Smooth muscle cell (in vitro differentiated cells): Measurements from ENCODE around the gene UBTFL1. TPM values are rescaled to one million over a fixed set of nuclear protein-coding genes. Genes with fewer than 3 reads are reported as not detected.

Experiments used
- DNase-seq: peaks from one replicate; lab custom pipeline; 2025; ENCODE audit not compliant: unreplicated experiment; lab: John Stamatoyannopoulos, UW
- H2AFZ ChIP-seq: fragments of 200-600 bp; sonication (generic); 2 replicates; pipeline ENCODE4 v1.6.0; 2016; ENCODE audit warnings: antibody characterized with exemption, low read depth, mild to moderate bottlenecking
- H3F3A ChIP-seq: fragments of 200-600 bp; sonication (generic); 2 replicates; pipeline ENCODE4 v1.6.0; 2017; ENCODE audit warnings: antibody characterized with exemption, low read depth
- H3K27ac ChIP-seq: fragments of 200-600 bp; sonication (generic); 2 replicates; pipeline ENCODE4 v1.5.1; 2016; ENCODE audit warnings: low read depth, mild to moderate bottlenecking
- H3K27me3 ChIP-seq: fragments of 200-600 bp; sonication (generic); 2 replicates; pipeline ENCODE4 v1.6.1; 2016; ENCODE audit warnings: low read depth, mild to moderate bottlenecking
- H3K36me3 ChIP-seq: fragments of 200-600 bp; sonication (generic); 2 replicates; pipeline ENCODE4 v1.5.1; 2016; ENCODE audit warnings: low read depth
- H3K4me1 ChIP-seq: fragments of 200-600 bp; sonication (generic); 2 replicates; pipeline ENCODE4 v1.5.1; 2016; ENCODE audit warnings: low read depth
- H3K4me2 ChIP-seq: fragments of 200-600 bp; sonication (generic); 2 replicates; pipeline ENCODE4 v1.6.0; 2016; ENCODE audit warnings: mild to moderate bottlenecking
- H3K4me3 ChIP-seq: fragments of 200-600 bp; sonication (generic); 2 replicates; pipeline ENCODE4 v1.5.1; 2016; ENCODE audit warnings: mild to moderate bottlenecking
- H3K79me2 ChIP-seq: fragments of 200-600 bp; sonication (generic); 2 replicates; pipeline ENCODE4 v1.6.0; 2016; ENCODE audit warnings: low read depth, mild to moderate bottlenecking
- H3K9ac ChIP-seq: fragments of 200-600 bp; sonication (generic); 2 replicates; pipeline ENCODE4 v1.6.0; 2016; ENCODE audit warnings: low read depth
- H3K9me3 ChIP-seq: fragments of 200-600 bp; sonication (generic); replicated peaks from 2 replicates; pipeline ENCODE4 v1.5.1; 2016; ENCODE audit warnings: low read depth
- H4K20me1 ChIP-seq: fragments of 200-600 bp; sonication (generic); 2 replicates; pipeline ENCODE4 v1.6.0; 2016; ENCODE audit warnings: low read depth
- CTCF ChIP-seq: fragments of 200-600 bp; sonication (generic); IDR thresholded peaks from 2 replicates; pipeline ENCODE4 v1.5.1; 2017; ENCODE audit warnings: borderline replicate concordance, mild to moderate bottlenecking, antibody characterized with exemption; ENCODE audit not compliant: insufficient read depth, poor library complexity, severe bottlenecking
- WGBS: methylation state at CpG from one replicate; pipeline ENCODE4 v1.1.7; 2016; ENCODE audit warnings: low lambda C conversion rate; 5-methylcytosine and 5-hydroxymethylcytosine counted together
- polyA plus RNA-seq: library from polyadenylated mRNA; unstranded; fragments of >200 nt; fragmentation: Nextera tagmentation; extraction: Ambion mirVana; gene quantifications from 2 replicates; pipeline ENCODE4 v1.2.1, GENCODE V29; 2016
- total RNA-seq: library from RNA; depleted of rRNA; stranded (reverse); fragments of >200 nt; gene quantifications from 2 replicates; pipeline ENCODE4 v1.2.3, GENCODE V29; 2014

The UBTFL1 gene
- total and polyA plus RNA-seq, 2 experiments from 2014 or later, result not detected

GRCh38 chr11:90124946-90125345 is 39.2 kb downstream of the UBTFL1 start:
- no peak for DNase-seq
- no peak for TF ChIP-seq CTCF
- Histone ChIP-seq H3K4me2 (no peak overlapping the region), H2AFZ (no peak overlapping the region), H3K9ac (no peak overlapping the region), H3K36me3 (no peaks in the 10 kb centered on the region), H3K9me3 (no peaks in the 10 kb centered on the region), H3K4me1 (no peaks in the 10 kb centered on the region), H4K20me1 (no peaks in the 10 kb centered on the region), H3K79me2 (no peaks in the 10 kb centered on the region), H3F3A (no peaks in the 10 kb centered on the region), H3K27ac (no peak overlapping the region), H3K4me3 (no peak overlapping the region), H3K27me3 (no peaks in the 10 kb centered on the region)
- WGBS, result 84% methylated on average over 3 of the region's 3 CpGs

GRCh38 chr11:90133560-90134477 is 48.1 kb downstream of the UBTFL1 start:
- 17% methylated on average over 11 of the region's 11 CpGs for WGBS
- H3K4me3 ChIP-seq, result peak overlapping the region; percentile 80
- TF ChIP-seq CTCF, result no peak

GRCh38 chr11:90134478-90135003 is 48.8 kb downstream of the UBTFL1 start, which contains the start of gene NAALAD2:
Gene NAALAD2, plus strand, starts transcription at chr11:90134663. Its CDS starts 96 bp downstream, at chr11:90134759.
- TF ChIP-seq CTCF, result no peak
- peak; percentile 15 for DNase-seq
- H3K9ac ChIP-seq, result peak within 1 kb of the TSS; percentile 6

More at GRCh38 chr11:90133560-90134477, 48.1 kb downstream of the UBTFL1 start:
- H3K27me3 ChIP-seq, result no peaks in the 10 kb centered on the region
- no peaks in the 10 kb centered on the region for H3K36me3 ChIP-seq
- H3K4me2 ChIP-seq, result peak overlapping the region; percentile 87
- H2AFZ ChIP-seq, result peak overlapping the region; percentile 88
- DNase-seq, result no peak
- H3K79me2 ChIP-seq, result peaks cover 5% of the 10 kb centered on the region
- H3K9ac ChIP-seq, result no peak overlapping the region
- H4K20me1 ChIP-seq, result no peaks in the 10 kb centered on the region
- H3F3A ChIP-seq, result no peaks in the 10 kb centered on the region
- no peak overlapping the region for H3K27ac ChIP-seq
- H3K4me1 ChIP-seq, result peaks cover 8% of the 10 kb centered on the region
- H3K9me3 ChIP-seq, result no peaks in the 10 kb centered on the region

More at GRCh38 chr11:90134478-90135003, 48.8 kb downstream of the UBTFL1 start, which contains the start of gene NAALAD2:
- WGBS, result under 1% methylated on average over 25 of the region's 25 CpGs
- no peaks in the 10 kb centered on the region for H3K27me3 ChIP-seq
- peaks cover 5% of the 10 kb centered on the region for H3K79me2 ChIP-seq
- no peaks in the 10 kb centered on the region for H3F3A ChIP-seq
- H3K9me3 ChIP-seq, result no peaks in the 10 kb centered on the region
- H4K20me1 ChIP-seq, result no peaks in the 10 kb centered on the region
- H3K4me1 ChIP-seq, result peaks cover 8% of the 10 kb centered on the region
- peak within 1 kb of the TSS; percentile 80 for H3K4me3 ChIP-seq
- H3K36me3 ChIP-seq, result no peaks in the 10 kb centered on the region
- H2AFZ ChIP-seq, result peak within 1 kb of the TSS; percentile 88
- no peak within 1 kb of the TSS for H3K27ac ChIP-seq
- H3K4me2 ChIP-seq, result peak within 1 kb of the TSS; percentile 87
